ENCODE data around the gene CEBPE.

The CEBPE gene

GRCh38 chr14:23077962-23078361, 41.1 kb downstream of the CEBPE start:
- no peak for DNase-seq (ENCODE audit: low spot score)

GRCh38 chr14:23076785-23077408, 42.2 kb downstream of the CEBPE start:
- DNase-seq (ENCODE audit: low spot score), result no peak

- DNase-seq (ENCODE audit: low spot score), result no peak
These were observed 44.1 kb downstream of the CEBPE start for GRCh38 chr14:23074906-23075305.

- DNase-seq (ENCODE audit: low spot score), result peak; percentile 56
These were observed 47.0 kb downstream of the CEBPE start for GRCh38 chr14:23071921-23072539.

- DNase-seq (ENCODE audit: low spot score), result peak; percentile 92
These were observed 47.7 kb downstream of the CEBPE start for GRCh38 chr14:23071244-23071920.

GRCh38 chr14:23070262-23071129, 48.6 kb downstream of the CEBPE start:
- no peak for DNase-seq (ENCODE audit: low spot score)

- DNase-seq (ENCODE audit: low spot score), result no peak
These were observed 49.6 kb downstream of the CEBPE start for GRCh38 chr14:23069413-23069806.

GRCh38 chr14:23068789-23069412, 50.2 kb downstream of the CEBPE start:
- DNase-seq (ENCODE audit: low spot score), result peak; percentile 92

- DNase-seq (ENCODE audit: low spot score), result no peak
These were observed 50.9 kb downstream of the CEBPE start for GRCh38 chr14:23067847-23068788.

Small RNA genes lying within 50 kb of the gene (small RNA-seq; reads per million reads assigned to genes)
- gene RNU6-1138P, result 0 reads per million in 2 experiments
